Measurements from ENCODE around the gene MARCHF9. TPM values are rescaled to one million over a fixed set of nuclear protein-coding genes. Genes with fewer than 3 reads are reported as not detected.
"Not testable (repeated sequence)": the region's sequence is repeated elsewhere in the genome, so short reads cannot be mapped to it uniquely, and the experiment has no call there.

The MARCHF9 gene
- total and polyA plus RNA-seq, 9 donors: 5.0 to 15.2 (median 7.7) TPM

GRCh38 chr12:57772429-57773322 is 17.8 kb downstream of the MARCHF9 start, which contains the start of gene EEF1AKMT3:
EEF1AKMT3 (plus strand) TSS chr12:57772614; CDS start chr12:57772725, 111 bp downstream.
- DNase-seq: peak; percentile 64 to 77 (median 74)
- peak within 1 kb of the TSS; percentile 86 for H3K4me3 ChIP-seq
- peaks cover 2% of the 10 kb centered on the region for H3K4me1 ChIP-seq (ENCODE audit: insufficient read depth)
- no peaks in the 10 kb centered on the region for H3K9me3 ChIP-seq
- H3K27ac ChIP-seq: peak within 1 kb of the TSS; percentile 67 to 85
- H3K27me3 ChIP-seq: no peaks in the 10 kb centered on the region
- 0 to 1% (median 1%) methylated on average over 51 to 67 of the region's 67 CpGs for WGBS, 3 donors
- TF ChIP-seq POLR2A (IDR thresholded peaks at IDR 0.05) (no peak), EP300 (IDR thresholded peaks at IDR 0.05) (no peak)
- TF ChIP-seq, protein P1, sequence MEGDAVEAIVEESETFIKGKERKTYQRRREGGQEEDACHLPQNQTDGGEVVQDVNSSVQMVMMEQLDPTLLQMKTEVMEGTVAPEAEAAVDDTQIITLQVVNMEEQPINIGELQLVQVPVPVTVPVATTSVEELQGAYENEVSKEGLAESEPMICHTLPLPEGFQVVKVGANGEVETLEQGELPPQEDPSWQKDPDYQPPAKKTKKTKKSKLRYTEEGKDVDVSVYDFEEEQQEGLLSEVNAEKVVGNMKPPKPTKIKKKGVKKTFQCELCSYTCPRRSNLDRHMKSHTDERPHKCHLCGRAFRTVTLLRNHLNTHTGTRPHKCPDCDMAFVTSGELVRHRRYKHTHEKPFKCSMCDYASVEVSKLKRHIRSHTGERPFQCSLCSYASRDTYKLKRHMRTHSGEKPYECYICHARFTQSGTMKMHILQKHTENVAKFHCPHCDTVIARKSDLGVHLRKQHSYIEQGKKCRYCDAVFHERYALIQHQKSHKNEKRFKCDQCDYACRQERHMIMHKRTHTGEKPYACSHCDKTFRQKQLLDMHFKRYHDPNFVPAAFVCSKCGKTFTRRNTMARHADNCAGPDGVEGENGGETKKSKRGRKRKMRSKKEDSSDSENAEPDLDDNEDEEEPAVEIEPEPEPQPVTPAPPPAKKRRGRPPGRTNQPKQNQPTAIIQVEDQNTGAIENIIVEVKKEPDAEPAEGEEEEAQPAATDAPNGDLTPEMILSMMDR (IDR thresholded peaks at IDR 0.05): no peak
- intact Hi-C loops (cut with DNase I): no loop called here
- no peaks in the 10 kb centered on the region for H3K36me3 ChIP-seq

- H3K4me1 ChIP-seq (ENCODE audit: insufficient read depth); H3K4me3 ChIP-seq; intact Hi-C loops (cut with DNase I); H3K27me3 ChIP-seq; H3K27ac ChIP-seq; H3K36me3 ChIP-seq; DNase-seq; H3K9me3 ChIP-seq: not testable (repeated sequence)
- 91 to 92% (median 91%) methylated on average over 11 of the region's 11 CpGs for WGBS, 3 donors
These were observed 19.7 kb downstream of the MARCHF9 start for GRCh38 chr12:57774634-57775033.

GRCh38 chr12:57775044-57775443 is 20.1 kb downstream of the MARCHF9 start:
- H3K36me3 ChIP-seq: no peaks in the 10 kb centered on the region
- peaks cover 2% of the 10 kb centered on the region for H3K4me1 ChIP-seq (ENCODE audit: insufficient read depth)
- no peak overlapping the region for H3K4me3 ChIP-seq
- H3K27ac ChIP-seq: no peak overlapping the region
- intact Hi-C loops (cut with DNase I): no loop called here
- TF ChIP-seq, protein P1 (IDR thresholded peaks at IDR 0.05): no peak
- no peak for TF ChIP-seq POLR2A (IDR thresholded peaks at IDR 0.05)
- 70 to 87% (median 73%) methylated on average over 3 of the region's 3 CpGs for WGBS, 3 donors
- H3K27me3 ChIP-seq: no peaks in the 10 kb centered on the region
- DNase-seq: no peak
- H3K9me3 ChIP-seq: no peaks in the 10 kb centered on the region

DNA sequence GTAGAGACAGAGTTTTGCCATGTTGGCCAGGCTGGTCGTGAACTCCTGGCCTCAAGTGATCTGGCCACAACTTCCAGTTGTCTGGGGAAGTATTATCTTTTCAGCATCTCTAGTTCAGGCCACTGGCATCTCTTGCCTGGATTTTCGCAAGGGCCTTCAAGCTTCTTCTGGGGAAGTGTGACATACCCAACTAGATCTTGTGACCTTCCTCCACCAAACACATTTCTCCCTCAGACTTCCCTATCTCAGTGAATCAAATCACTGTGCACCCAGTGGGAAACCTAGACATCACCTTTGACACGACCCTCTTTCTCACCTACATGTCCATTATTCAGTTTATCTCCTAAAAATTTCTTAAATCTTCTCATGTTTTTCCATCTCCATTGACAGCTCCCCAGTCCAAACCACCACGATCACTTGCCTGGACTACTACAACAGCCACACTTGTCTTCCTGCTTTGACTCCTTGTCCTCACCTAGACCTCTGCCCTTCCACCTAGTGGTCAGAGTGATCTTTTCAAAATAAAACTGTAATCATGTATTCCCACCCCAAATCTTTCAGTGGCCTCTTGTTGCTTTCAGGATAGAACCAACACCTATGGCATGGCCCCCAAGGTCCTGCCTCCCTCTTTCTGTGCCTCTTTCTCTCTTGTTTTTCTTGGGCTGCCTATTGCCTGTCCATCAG is 20.8 kb downstream of the MARCHF9 start:
- DNase-seq: no peak
- H3K4me3 ChIP-seq: no peak overlapping the region
- no peaks in the 10 kb centered on the region for H3K9me3 ChIP-seq
- no peaks in the 10 kb centered on the region for H3K27me3 ChIP-seq
- no peak overlapping the region for H3K27ac ChIP-seq
- 83 to 85% (median 85%) methylated on average over 4 of the region's 4 CpGs for WGBS, 3 donors
- no peak for TF ChIP-seq EP300 (IDR thresholded peaks at IDR 0.05)
- TF ChIP-seq, protein P1 (IDR thresholded peaks at IDR 0.05): no peak
- no peak for TF ChIP-seq POLR2A (IDR thresholded peaks at IDR 0.05)
- intact Hi-C loops (cut with DNase I): no loop called here
- no peaks in the 10 kb centered on the region for H3K36me3 ChIP-seq
- peaks cover 2% of the 10 kb centered on the region for H3K4me1 ChIP-seq (ENCODE audit: insufficient read depth)

GRCh38 chr12:57776247-57776587 is 21.3 kb downstream of the MARCHF9 start:
- 79 to 89% (median 88%) methylated on average over 2 of the region's 2 CpGs for WGBS, 3 donors
- TF ChIP-seq, protein P1 (IDR thresholded peaks at IDR 0.05): no peak
- TF ChIP-seq EP300 (IDR thresholded peaks at IDR 0.05) (no peak), POLR2A (IDR thresholded peaks at IDR 0.05) (no peak)

More at GRCh38 chr12:57776247-57776587, 21.3 kb downstream of the MARCHF9 start:
- Histone ChIP-seq H3K36me3 (no peaks in the 10 kb centered on the region), H3K4me1 (ENCODE audit: insufficient read depth) (peaks cover 2% of the 10 kb centered on the region), H3K4me3 (no peak overlapping the region), H3K9me3 (no peaks in the 10 kb centered on the region), H3K27ac (no peak overlapping the region), H3K27me3 (no peaks in the 10 kb centered on the region)
- intact Hi-C loops (cut with DNase I): no loop called here
- no peak for DNase-seq

All from ovary (tissue), 9 donors.